ENCODE measurements around the gene SWT1. TPM values are rescaled to one million over a fixed set of nuclear protein-coding genes. Genes with fewer than 3 reads are reported as not detected.

Gene SWT1
- total and polyA plus RNA-seq, 7 donors, result 1.7 to 6.1 (median 3.6) TPM

DNA sequence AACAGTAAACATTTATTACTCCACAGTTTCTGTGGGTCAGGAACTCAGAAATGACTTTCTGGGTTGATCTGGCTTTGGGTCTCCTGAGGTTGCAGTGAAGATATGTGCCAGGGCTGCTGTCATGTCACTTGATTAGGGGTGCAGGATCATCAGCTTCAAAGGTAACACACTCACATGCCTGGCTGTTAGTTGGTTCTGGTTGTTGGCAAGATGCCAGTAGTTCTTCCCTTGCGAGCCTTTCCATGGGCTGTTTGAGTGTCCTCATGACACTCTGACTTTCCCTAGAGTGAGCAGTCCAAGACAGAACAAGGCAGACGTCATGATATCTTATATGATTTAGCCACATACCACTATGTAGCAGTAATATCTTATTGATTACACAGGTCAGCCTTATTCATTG lies 1.8 kb downstream of the SWT1 start:
- no peak for ATAC-seq
- intact Hi-C loops (cut with DNase I), result loop anchor here in 1 of 2 donors (5.0 kb wide), 2 partner anchors 111 to 1266 kb away; partner anchors contain the start of gene RNF2
- peak overlapping the region; percentile 85 for H3K4me3 ChIP-seq

GRCh38 chr1:185159966-185160365 lies 3.0 kb downstream of the SWT1 start:
- H3K9me3 ChIP-seq, result no peaks in the 10 kb centered on the region
- H3K27ac ChIP-seq, result no peak overlapping the region
- WGBS, 3 donors, result 93 to 95% (median 94%) methylated on average over 3 of the region's 3 CpGs
- DNase-seq (no peak), ATAC-seq (no peak)
- H3K27me3 ChIP-seq (ENCODE audit: insufficient read depth in 3 of 3, low read length in 2 of 3), result no peaks in the 10 kb centered on the region
- H3K4me1 ChIP-seq, result peaks cover 19% of the 10 kb centered on the region
- no peak for TF ChIP-seq CTCF (IDR thresholded peaks at IDR 0.05)
- peaks cover 0 to 43% of the 10 kb centered on the region in 2 donors for H3K36me3 ChIP-seq (ENCODE audit: insufficient read depth in 1 of 2, low read depth in 1 of 2)
- intact Hi-C loops (cut with DNase I), result loop anchor here in 1 of 2 donors (5.0 to 10.0 kb wide), 3 partner anchors 113 to 1268 kb away; partner anchors contain the start of gene RNF2
- H3K4me3 ChIP-seq, result no peak overlapping the region

More for the DNA sequence above, 1.8 kb downstream of the SWT1 start:
- Histone ChIP-seq H3K4me1 (peaks cover 30% of the 10 kb centered on the region), H3K27me3 (ENCODE audit: insufficient read depth in 3 of 3, low read length in 2 of 3) (no peaks in the 10 kb centered on the region), H3K27ac (no peak overlapping the region), H3K9me3 (no peaks in the 10 kb centered on the region), H3K36me3 (ENCODE audit: insufficient read depth in 1 of 2, low read depth in 1 of 2) (peaks cover 0 to 31% of the 10 kb centered on the region in 2 donors)
- DNase-seq, result no peak
- TF ChIP-seq CTCF (IDR thresholded peaks at IDR 0.05), result no peak
- 29 to 45% (median 36%) methylated on average over 2 of the region's 2 CpGs for WGBS, 3 donors

DNA sequence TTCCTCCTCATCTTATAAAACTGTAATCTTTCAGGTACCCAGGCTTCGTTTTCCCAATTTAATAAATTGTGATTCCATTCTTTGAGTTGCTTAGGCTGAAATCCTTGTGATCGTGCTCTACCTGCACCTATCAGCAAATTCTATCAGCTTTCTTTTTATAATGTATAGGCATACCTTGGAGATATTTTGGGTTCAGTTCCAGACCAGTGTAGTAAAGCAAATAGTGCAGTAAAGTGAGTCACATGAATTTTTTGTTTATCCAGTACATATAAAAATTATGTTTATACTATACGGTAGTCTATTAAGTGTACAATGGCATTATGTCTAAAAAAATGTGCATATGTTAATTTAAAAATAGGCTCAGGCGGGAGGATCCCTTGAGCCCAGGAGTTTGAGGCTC lies 5.5 kb downstream of the SWT1 start:
- WGBS, 3 donors, result 90 to 95% (median 90%) methylated on average over 4 of the region's 4 CpGs
- H3K9me3 ChIP-seq, result no peaks in the 10 kb centered on the region
- no peak for TF ChIP-seq CTCF (IDR thresholded peaks at IDR 0.05)
- H3K27ac ChIP-seq, result no peak overlapping the region
- DNase-seq, result no peak
- H3K4me1 ChIP-seq, result peaks cover 11% of the 10 kb centered on the region
- H3K36me3 ChIP-seq (ENCODE audit: insufficient read depth in 1 of 2, low read depth in 1 of 2), result peaks cover 2 to 68% of the 10 kb centered on the region in 2 donors
- H3K4me3 ChIP-seq, result no peak overlapping the region
- no peak for ATAC-seq
- no peaks in the 10 kb centered on the region for H3K27me3 ChIP-seq (ENCODE audit: insufficient read depth in 3 of 3, low read length in 2 of 3)
- intact Hi-C loops (cut with DNase I), result loop anchor here in 1 of 2 donors (10.0 kb wide), 1 partner anchor 178 kb away; no protein-coding TSS in a partner anchor

DNA sequence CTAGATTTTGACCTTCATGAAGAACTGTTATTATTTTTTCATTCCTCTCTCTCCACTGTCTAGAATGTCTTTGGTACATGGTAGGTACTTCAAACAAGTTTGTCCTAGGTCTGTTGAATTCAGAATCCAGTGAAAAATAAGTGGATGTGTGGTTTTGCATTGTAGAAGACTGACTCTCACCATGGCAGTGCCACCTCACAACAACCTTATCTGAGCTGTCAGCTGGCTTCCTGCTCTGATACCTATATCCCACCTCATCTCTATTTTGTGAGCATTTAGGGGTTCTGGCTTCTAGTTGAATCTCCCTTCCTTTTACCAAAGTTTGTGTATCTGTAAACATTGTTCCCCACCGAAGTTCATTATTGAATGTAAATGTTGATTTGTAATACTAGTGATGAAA lies 9.1 kb downstream of the SWT1 start:
- intact Hi-C loops (cut with DNase I), result loop anchor here in 1 of 2 donors (10.0 kb wide), 1 partner anchor 181 kb away; no protein-coding TSS in a partner anchor
- TF ChIP-seq CTCF (IDR thresholded peaks at IDR 0.05), result no peak
- ATAC-seq (no peak), DNase-seq (no peak)
- WGBS, 3 donors, result 76 to 87% (median 81%) methylated on average over 1 of the region's 1 CpG
- no peaks in the 10 kb centered on the region for H3K27me3 ChIP-seq (ENCODE audit: insufficient read depth in 3 of 3, low read length in 2 of 3)
- H3K4me3 ChIP-seq, result no peak overlapping the region
- no peaks in the 10 kb centered on the region for H3K9me3 ChIP-seq
- no peak overlapping the region for H3K27ac ChIP-seq
- H3K36me3 ChIP-seq (ENCODE audit: insufficient read depth in 1 of 2, low read depth in 1 of 2), result peaks cover 2 to 79% of the 10 kb centered on the region in 2 donors
- no peaks in the 10 kb centered on the region for H3K4me1 ChIP-seq
